Fibroblast of gingiva (primary cell): ENCODE measurements around the gene ACCS.

ENCODE experiments used
- DNase-seq: peaks from one replicate; pipeline ENCODE4 v3.0.0-alpha.2; 2011; ENCODE audit warnings: low read depth

Gene ACCS

GRCh38 chr11:44043157-44043556, 22.9 kb upstream of the ACCS start:
- no peak for DNase-seq

- DNase-seq = no peak
Observed at GRCh38 chr11:44046182-44046581, 19.9 kb upstream of the ACCS start.

DNA sequence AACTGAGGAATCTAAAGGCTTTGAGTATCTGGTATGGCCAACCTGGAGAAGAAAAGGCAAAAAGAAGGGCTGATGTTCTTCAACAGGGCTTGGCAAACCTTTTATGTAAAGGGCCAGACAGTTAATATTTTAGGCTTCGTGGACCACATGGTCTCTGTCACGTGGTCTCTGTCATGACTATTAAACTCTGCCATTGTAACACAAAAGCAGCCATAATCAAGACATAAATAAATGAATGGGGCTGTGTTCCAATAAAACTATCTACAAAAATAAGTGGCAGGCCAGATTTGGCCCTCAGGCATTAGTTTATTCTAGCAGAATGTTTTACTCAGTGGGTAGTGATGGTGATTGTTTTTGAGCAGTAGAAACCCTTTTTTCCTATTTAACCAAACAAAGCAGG, 18.8 kb upstream of the ACCS start:
- no peak for DNase-seq

GRCh38 chr11:44047931-44048431, 18.1 kb upstream of the ACCS start, which contains the start of gene ACCSL:
Gene ACCSL, plus strand, starts transcription at chr11:44047981. Its CDS starts 56 bp downstream, at chr11:44048037.
- no peak for DNase-seq

DNA sequence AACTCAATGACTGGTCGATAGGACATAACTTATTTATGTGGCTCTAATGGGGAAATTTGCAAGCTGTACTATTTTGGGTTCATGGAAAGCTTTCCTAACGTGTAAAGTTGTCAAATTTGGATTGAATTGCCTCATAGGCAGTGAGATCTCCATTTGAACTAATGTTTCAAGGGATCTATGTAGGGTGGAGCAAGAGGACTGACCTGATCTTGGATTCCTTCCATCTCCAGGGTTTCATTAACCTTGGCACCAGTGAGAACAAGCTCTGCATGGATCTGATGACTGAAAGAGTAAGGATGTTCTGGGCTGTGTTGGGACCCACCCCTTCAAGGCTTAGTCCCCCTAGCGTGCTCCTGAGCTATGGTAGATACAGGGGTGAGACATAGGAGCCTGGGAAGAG, 16.2 kb upstream of the ACCS start:
- no peak for DNase-seq

GRCh38 chr11:44051171-44051570, 14.9 kb upstream of the ACCS start:
- DNase-seq = no peak

DNA sequence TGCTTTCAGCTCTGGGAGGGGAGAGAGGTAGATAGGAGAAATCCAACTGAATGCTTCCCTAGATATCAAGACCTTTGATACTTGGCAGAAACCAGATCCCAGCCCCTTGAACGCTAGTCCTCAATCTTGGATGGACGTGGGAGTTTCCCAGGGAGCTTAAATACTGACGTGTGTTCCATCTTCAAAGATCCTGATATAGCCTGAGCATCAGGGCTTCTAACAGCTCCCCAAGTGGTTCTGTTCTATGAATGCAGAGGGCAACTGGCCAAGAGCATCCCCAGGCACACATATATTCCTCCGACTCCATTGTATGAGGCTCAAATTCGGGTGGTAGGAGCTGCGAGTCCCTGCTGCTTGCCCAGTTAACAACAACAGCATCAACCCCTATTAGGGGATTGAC, 8.7 kb upstream of the ACCS start:
- no peak for DNase-seq

- no peak for DNase-seq
Observed at GRCh38 chr11:44058275-44058674, 7.8 kb upstream of the ACCS start.

GRCh38 chr11:44065161-44065661, 859 bp upstream of the ACCS start:
- DNase-seq = no peak

GRCh38 chr11:44066732-44067141, 667 bp downstream of the ACCS start:
- peak; percentile 60 for DNase-seq

DNA sequence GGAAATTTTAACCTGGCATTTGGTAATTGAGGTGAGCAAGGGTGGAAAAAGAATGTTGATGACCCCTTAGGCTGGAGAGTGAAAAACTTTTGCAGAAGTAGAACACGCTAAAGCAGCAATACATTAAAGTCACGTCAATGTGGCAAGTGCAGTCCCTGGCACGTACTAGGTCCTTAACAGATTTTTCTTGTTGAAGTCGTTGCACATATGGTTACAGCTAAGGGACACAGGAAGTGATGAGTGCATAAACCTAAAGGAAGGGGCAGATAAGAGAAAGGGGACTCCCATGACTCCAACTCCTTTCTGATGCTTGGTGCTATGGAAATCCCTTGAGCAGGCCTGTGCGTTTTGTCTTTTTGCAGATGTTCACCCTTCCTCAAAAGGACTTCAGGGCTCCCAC, 1.2 kb downstream of the ACCS start:
- DNase-seq = no peak

GRCh38 chr11:44068180-44068579, 2.1 kb downstream of the ACCS start:
- DNase-seq = no peak

- DNase-seq = no peak
Observed at GRCh38 chr11:44071157-44071556, 5.1 kb downstream of the ACCS start.

- DNase-seq = no peak
Observed at GRCh38 chr11:44072757-44073658, 6.9 kb downstream of the ACCS start.

DNA sequence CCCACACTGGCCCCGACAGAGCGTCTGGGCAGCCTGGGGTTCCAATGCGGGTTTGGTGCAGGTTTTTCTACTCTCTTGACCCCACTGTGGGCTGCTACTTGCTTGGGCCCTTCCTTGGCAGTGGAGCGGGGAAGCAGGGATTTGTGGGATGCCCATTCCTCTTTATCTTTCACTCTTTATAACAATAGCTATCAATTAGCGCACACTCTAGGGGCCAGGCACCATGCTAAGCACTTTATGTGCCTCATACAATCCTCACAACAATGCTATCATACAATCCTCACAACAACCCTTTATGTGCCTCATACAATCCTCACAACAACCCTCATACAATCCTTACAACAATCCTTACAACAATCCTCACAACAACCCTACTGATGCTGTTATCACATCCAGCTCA, 12.7 kb downstream of the ACCS start:
- no peak for DNase-seq

DNA sequence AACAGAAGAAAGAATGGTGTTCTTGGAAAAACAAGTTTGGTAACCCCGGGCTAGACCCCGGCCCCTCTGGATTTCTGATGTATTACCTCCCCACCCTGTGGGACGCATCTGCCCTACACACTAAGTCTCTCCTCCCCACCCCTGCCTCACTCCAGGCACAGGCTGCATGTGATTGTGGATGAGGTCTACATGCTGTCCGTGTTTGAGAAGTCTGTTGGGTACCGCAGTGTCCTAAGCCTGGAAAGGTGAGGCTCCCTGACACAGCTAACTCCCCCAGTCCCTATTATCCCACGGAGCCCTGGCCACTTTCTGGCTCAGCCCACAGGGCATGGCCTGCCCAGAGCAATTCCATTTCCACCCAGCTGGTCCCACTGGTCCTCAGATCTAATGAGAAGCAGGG, 13.3 kb downstream of the ACCS start:
- DNase-seq = no peak

DNA sequence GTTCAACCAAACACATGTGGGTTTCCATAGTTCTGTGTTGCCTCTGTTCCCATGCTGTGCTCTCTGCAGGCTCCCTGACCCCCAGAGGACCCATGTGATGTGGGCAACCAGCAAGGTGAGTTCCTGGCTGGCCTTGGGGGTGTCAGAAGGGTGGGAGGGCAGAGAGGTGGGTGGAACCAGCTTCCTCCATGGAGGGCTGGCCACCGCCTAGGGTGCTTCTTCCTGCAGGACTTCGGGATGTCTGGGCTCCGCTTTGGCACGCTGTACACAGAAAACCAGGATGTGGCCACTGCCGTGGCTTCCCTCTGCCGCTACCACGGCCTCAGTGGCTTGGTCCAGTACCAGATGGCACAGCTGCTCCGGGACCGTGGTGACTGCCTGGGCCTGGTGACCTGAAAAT, 14.9 kb downstream of the ACCS start:
- DNase-seq = no peak

DNA sequence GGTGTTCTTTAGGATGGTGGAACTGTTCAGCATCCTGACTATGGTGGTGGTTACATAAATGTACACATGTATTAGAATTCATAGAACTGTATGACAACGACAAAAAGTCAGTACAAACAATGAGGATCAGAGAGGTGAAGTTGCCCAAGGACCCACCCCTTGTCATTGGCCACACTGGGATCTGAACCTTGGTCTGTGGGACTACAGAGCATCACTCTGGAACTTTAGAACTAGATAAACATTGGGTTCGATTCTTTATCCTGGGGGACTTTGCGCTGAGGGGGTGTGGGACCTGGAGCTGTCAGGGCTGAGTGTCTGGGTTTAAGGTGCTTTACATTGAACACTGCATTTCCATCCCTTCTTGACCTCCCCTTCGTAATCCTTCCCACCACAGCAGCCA, 16.6 kb downstream of the ACCS start:
- DNase-seq = no peak

GRCh38 chr11:44083433-44083832, 17.4 kb downstream of the ACCS start:
- no peak for DNase-seq

GRCh38 chr11:44083906-44084305, 17.8 kb downstream of the ACCS start:
- no peak for DNase-seq

GRCh38 chr11:44085330-44085729, 19.3 kb downstream of the ACCS start:
- no peak for DNase-seq

GRCh38 chr11:44088377-44088776, 22.3 kb downstream of the ACCS start:
- DNase-seq = no peak

- DNase-seq = no peak
Observed at GRCh38 chr11:44088871-44089270, 22.8 kb downstream of the ACCS start.

GRCh38 chr11:44090539-44090938, 24.5 kb downstream of the ACCS start:
- no peak for DNase-seq
